Measurements from ENCODE around the gene FLT4.

DNA sequence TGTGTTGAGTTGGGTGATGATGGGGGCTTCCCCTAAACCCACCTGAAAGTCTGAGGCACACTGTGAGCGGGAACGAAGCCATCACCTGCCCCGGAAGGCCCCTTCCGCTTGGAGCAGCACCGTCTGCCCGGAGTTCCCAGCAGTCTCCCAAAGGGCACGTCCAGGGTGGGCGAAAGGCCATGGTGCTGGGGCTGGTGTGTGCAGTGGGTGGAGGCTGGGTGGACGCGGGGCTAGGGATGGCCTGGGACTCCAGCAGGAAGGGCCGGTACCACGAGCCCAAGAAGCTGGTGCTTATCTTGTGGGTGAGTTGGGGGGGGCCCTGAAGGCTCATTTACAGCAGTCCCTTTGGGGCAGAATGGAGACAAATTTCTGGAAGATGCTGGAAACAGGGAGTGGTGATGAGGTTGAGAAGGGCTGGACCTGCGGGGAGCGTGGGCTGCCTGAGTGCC lies 4.6 kb downstream of the FLT4 start:
- no peak for TF ChIP-seq EP300 (IDR thresholded peaks at IDR 0.05)
- TF ChIP-seq, protein P1, sequence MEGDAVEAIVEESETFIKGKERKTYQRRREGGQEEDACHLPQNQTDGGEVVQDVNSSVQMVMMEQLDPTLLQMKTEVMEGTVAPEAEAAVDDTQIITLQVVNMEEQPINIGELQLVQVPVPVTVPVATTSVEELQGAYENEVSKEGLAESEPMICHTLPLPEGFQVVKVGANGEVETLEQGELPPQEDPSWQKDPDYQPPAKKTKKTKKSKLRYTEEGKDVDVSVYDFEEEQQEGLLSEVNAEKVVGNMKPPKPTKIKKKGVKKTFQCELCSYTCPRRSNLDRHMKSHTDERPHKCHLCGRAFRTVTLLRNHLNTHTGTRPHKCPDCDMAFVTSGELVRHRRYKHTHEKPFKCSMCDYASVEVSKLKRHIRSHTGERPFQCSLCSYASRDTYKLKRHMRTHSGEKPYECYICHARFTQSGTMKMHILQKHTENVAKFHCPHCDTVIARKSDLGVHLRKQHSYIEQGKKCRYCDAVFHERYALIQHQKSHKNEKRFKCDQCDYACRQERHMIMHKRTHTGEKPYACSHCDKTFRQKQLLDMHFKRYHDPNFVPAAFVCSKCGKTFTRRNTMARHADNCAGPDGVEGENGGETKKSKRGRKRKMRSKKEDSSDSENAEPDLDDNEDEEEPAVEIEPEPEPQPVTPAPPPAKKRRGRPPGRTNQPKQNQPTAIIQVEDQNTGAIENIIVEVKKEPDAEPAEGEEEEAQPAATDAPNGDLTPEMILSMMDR (IDR thresholded peaks at IDR 0.05): no peak
- TF ChIP-seq POLR2A (IDR thresholded peaks at IDR 0.05): no peak
